Esophagus muscularis mucosa (tissue), 4 donors: ENCODE results near the gene CHPF2.

ENCODE experiments used
- CTCF ChIP-seq, 3 experiments: fragments of 200-600 bp in 2 of 3; fragments of 450-650 bp in 1 of 3; sonication (generic) in 2 of 3; IDR thresholded peaks; one replicate each; pipeline ENCODE4 v1.5.1; 2017 to 2019; ENCODE audit warnings: antibody characterized with exemption in 3 of 3, mild to moderate bottlenecking in 2 of 3, moderate library complexity in 1 of 3
- EP300 ChIP-seq: sonication (generic); formaldehyde crosslinking; IDR thresholded peaks from one replicate; pipeline ENCODE4 v1.6.1; 2017; ENCODE audit warnings: antibody characterized with exemption
- POLR2A ChIP-seq: fragments of 450-650 bp; IDR thresholded peaks from one replicate; pipeline ENCODE4 v1.6.1; 2017; ENCODE audit warnings: antibody characterized with exemption, moderate library complexity, mild to moderate bottlenecking, low read depth
- POLR2AphosphoS5 ChIP-seq, 2 donors: sonication (generic); formaldehyde crosslinking; IDR thresholded peaks; one replicate each; pipeline ENCODE4 v1.6.1; 2017; ENCODE audit warnings: antibody characterized with exemption in 2 of 2

DNA sequence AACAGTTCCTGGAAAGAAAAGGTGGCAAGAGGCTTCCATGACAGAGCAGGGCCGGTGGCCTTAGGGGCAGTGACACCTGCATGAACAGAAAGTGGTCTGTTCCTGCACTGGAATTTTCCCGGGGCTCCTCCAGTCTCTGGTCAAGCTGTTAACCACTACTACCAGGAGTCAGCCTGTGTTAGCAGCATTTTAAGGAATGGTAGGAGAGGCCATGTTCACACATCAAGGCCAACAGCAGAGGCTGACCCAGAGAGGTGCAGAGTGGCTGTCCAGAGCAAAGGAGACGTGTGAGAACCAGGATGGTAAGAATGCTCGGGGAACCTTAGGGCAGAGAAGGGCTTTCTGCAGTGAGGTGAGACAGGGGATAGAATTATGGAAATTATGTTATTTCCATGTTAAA lies 30.5 kb upstream of the CHPF2 start:
- TF ChIP-seq CTCF (IDR thresholded peaks at IDR 0.05) (no peak), POLR2A (no peak), EP300 (no peak), POLR2AphosphoS5 (IDR thresholded peaks at IDR 0.05) (no peak)
